AG04450 (cell line): ENCODE data around the gene IDH3G. TPM values are rescaled to one million over a fixed set of nuclear protein-coding genes. Genes with fewer than 3 reads are reported as not detected.
"Not testable (repeated sequence)": the region's sequence is repeated elsewhere in the genome, so short reads cannot be mapped to it uniquely, and the experiment has no call there.

Experiments used
- CTCF ChIA-PET: fragments of 300-600, 350-600 bp; formaldehyde crosslinking; extraction: SDS; loops from one replicate; lab custom pipeline; 2022; ENCODE audit warnings: antibody characterized with exemption, inconsistent platforms; lab: Charles Lee
- POLR2A ChIA-PET: fragments of 350-600 bp; formaldehyde crosslinking; extraction: SDS; loops from one replicate; lab custom pipeline; 2021; ENCODE audit warnings: antibody characterized with exemption, inconsistent platforms; lab: Yijun Ruan, JAX
- DNase-seq: peaks from one replicate; pipeline ENCODE4 v3.0.0-alpha.2; 2011; ENCODE audit warnings: low read depth, low spot score
- H3K27ac ChIP-seq: one replicate; pipeline ENCODE4 v1.5.1; 2012; ENCODE audit warnings: low read depth, low read length, control low read depth
- H3K27me3 ChIP-seq: one replicate; pipeline ENCODE4 v1.6.0; 2012; ENCODE audit warnings: low read length; ENCODE audit not compliant: control insufficient read depth, insufficient read depth
- H3K4me3 ChIP-seq: 2 replicates; pipeline ENCODE4 v1.5.1; 2011; ENCODE audit warnings: mild to moderate bottlenecking, low read depth, low read length, control low read depth
- H3K9me3 ChIP-seq: 2 replicates; pipeline ENCODE4 v1.5.1; 2012; ENCODE audit warnings: low read length; ENCODE audit not compliant: control insufficient read depth, insufficient read depth
- polyA plus RNA-seq: library from polyadenylated mRNA; depleted of rRNA; stranded (reverse); fragments of >200 nt; gene quantifications from 2 replicates; pipeline ENCODE4 v1.2.3, GENCODE V29; 2011
- TF ChIP-seq, protein P1 (sequence below): IDR thresholded peaks from 2 replicates; pipeline ENCODE4 v1.5.1; 2011; ENCODE audit warnings: low read depth, low read length, control low read depth, inconsistent platforms

Gene IDH3G
- polyA plus RNA-seq, 1 experiment: 42.8 TPM

DNA sequence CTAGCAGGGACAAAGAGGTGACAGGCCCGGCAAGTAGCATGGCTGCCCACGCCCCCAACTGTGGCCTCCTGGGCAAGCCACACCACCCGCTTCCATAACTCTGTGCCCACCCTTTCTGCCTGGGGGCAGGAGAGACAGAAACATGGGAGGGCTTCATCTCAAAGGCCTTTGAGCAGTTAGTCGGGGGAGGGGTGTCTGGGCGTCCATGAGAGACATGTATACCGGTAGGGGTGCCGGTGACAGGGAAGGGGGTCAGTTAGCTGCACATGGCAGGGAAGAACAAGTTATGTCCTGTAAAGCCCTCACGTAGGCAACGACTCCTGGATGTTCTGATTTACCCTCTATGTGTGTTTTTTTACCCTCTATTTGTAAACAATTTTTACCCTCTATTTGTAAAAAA is 26.9 kb upstream of the IDH3G start:
- POLR2A ChIA-PET: no interaction called here
- CTCF ChIA-PET: no interaction called here
- no peak for DNase-seq
- TF ChIP-seq, protein P1, sequence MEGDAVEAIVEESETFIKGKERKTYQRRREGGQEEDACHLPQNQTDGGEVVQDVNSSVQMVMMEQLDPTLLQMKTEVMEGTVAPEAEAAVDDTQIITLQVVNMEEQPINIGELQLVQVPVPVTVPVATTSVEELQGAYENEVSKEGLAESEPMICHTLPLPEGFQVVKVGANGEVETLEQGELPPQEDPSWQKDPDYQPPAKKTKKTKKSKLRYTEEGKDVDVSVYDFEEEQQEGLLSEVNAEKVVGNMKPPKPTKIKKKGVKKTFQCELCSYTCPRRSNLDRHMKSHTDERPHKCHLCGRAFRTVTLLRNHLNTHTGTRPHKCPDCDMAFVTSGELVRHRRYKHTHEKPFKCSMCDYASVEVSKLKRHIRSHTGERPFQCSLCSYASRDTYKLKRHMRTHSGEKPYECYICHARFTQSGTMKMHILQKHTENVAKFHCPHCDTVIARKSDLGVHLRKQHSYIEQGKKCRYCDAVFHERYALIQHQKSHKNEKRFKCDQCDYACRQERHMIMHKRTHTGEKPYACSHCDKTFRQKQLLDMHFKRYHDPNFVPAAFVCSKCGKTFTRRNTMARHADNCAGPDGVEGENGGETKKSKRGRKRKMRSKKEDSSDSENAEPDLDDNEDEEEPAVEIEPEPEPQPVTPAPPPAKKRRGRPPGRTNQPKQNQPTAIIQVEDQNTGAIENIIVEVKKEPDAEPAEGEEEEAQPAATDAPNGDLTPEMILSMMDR: no peak
- Histone ChIP-seq H3K27me3 (peaks cover 5% of the 10 kb centered on the region), H3K4me3 (no peak overlapping the region), H3K9me3 (no peaks in the 10 kb centered on the region), H3K27ac (no peak overlapping the region)

DNA sequence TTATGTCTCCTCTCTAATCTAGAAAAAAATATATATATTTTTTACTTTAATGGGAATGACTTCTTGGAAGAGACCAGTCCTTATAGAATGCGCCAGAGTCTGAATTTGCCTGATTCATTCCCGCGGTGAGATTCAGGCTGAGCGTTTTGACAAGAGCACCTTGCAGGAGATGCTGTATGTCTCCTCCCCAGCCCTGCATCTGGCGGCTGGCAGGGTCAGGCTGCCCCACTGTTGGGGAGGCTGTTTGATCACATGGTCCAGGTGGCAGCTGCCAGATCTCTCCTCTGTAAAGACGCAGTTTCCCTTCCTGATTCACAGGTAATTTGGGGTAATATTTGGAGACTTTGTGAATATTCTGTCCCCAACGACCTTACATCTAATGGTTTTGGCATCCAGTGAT is 26.4 kb upstream of the IDH3G start:
- Histone ChIP-seq H3K4me3 (no peak overlapping the region), H3K9me3 (no peaks in the 10 kb centered on the region), H3K27me3 (peaks cover 4% of the 10 kb centered on the region), H3K27ac (no peak overlapping the region)
- ChIA-PET CTCF (no interaction called here), POLR2A (interaction anchor here (0.7 kb wide), 1 partner anchor 69 kb away, joined by 4 read pairs; no protein-coding TSS in a partner anchor)
- TF ChIP-seq, protein P1: no peak
- no peak for DNase-seq

DNA sequence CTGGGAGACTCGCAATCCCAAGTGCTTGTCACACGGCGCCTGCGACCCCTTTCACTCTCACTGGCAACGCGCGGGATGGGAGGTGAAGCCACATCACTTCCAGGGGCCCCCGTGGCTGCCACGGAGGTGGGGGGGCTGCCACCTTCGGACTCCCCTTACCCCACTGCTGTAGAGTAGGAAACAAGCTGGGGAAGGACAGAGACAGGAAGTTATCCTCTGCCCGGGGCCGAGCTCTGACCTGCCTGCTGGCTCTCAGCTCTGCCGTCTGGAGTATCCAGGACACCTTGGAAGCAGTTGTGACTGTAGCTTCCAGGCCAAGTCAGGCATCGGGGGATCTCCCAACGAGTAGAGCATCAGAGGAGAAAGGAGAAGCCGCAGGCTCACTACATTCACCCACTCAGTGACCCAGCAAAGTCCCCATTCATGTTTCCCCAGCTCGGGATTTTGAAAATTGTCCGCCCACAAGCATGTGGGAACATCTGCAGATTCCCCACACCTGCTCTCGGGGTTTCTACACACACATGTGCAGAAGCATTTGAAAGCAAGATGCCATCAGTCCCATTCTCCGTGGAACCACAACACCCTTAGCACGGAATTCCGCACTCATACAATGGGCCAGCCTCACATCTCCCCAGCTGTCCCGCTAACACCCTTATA is 25.3 kb upstream of the IDH3G start:
- ChIA-PET CTCF (interaction anchor here (1.0 kb wide), 1 partner anchor 103 kb away, joined by 4 read pairs; no protein-coding TSS in a partner anchor), POLR2A (no interaction called here)
- Histone ChIP-seq H3K27me3 (peaks cover 2% of the 10 kb centered on the region), H3K9me3 (no peaks in the 10 kb centered on the region), H3K4me3 (peak overlapping the region; percentile 45), H3K27ac (no peak overlapping the region)
- TF ChIP-seq, protein P1: no peak
- DNase-seq: no peak

DNA sequence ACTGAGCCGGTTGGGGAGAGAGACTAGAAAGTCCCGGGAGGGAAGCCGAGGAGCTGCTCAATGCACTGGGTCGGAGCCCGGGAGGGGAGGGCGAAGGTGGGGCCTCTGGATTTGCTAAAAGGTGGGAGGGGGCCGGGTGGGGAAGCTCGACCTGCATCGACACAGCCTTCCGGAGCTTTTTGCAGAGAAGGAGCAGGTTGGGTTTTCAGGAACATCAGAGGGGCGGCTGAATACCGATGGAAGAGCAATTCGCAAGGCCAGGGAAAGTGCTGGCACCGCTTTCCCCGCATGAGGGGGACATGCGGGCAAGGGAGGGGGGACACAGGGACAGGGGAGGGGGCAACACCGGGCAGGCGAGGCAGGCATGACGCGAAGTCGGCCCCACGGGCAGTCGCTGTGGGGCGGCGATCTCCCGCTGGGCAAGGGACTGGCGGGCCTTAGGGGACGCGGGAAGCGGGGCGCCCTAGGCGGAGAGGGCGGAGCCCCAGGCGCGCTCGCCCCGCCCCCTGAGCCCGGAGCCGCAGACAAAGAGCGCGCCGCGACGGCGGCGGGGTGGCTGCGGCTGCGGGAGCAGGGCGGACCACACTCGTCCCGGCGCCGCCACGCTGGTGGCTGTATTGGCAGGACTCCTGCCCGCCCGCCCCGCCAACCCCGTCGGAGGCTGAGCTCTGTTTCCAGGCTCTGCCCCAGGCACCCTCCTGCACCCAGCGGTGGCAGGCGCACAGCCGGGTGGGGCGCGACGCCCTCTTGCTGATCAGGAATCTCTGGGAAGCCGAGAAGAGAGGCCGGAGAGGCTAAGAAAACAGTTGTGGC is 24.6 kb upstream of the IDH3G start:
- ChIA-PET POLR2A (no interaction called here), CTCF (interaction anchor here (1.0 kb wide), 1 partner anchor 104 kb away, joined by 4 read pairs; no protein-coding TSS in a partner anchor)
- H3K27me3 ChIP-seq: peaks cover 2% of the 10 kb centered on the region
- H3K9me3 ChIP-seq: no peaks in the 10 kb centered on the region
- H3K4me3 ChIP-seq: peak overlapping the region; percentile 45
- no peak for DNase-seq
- H3K27ac ChIP-seq: no peak overlapping the region
- TF ChIP-seq, protein P1: no peak

DNA sequence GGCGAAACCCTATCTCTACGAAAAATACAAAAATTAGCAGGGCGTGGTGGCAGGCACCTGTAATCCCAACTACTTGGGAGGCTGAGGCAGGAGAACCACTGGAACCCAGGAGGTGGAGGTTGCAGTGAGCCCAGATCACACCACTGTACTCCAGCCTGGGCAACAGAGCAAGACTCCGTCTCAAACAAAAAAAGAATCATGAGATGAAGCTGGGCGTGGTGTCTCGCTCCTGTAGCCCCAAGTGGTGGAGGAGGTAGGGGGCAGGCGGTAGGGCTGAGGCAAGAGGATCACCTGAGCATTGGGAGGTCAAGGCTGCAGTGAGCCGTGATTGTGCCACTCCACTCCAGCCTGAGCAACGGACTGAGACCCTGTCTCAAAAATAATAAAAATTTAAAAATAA is 23.9 kb upstream of the IDH3G start:
- H3K27ac ChIP-seq, POLR2A ChIA-PET, H3K9me3 ChIP-seq, DNase-seq, H3K4me3 ChIP-seq, CTCF ChIA-PET, H3K27me3 ChIP-seq: not testable (repeated sequence)
